Measurements from ENCODE around the gene CLDN6.
A peak's percentile ranks its signal among the peaks of the same experiment; 100 is the strongest.

The CLDN6 gene

GRCh38 chr16:2970563-2970962 lies 47.4 kb downstream of the CLDN6 start:
- no peak for DNase-seq (ENCODE audit: low spot score)

GRCh38 chr16:2969545-2970521 lies 48.1 kb downstream of the CLDN6 start:
- DNase-seq (ENCODE audit: low spot score), result peak; percentile 64

- DNase-seq (ENCODE audit: low spot score), result peak; percentile 96
These were observed 49.0 kb downstream of the CLDN6 start, which contains the start of gene PAQR4 for GRCh38 chr16:2968738-2969544. Gene PAQR4, plus strand, starts transcription at chr16:2969348. Its CDS starts 327 bp downstream, at chr16:2969675.

GRCh38 chr16:2968368-2968737 lies 49.6 kb downstream of the CLDN6 start:
- DNase-seq (ENCODE audit: low spot score), result no peak

- no peak for DNase-seq (ENCODE audit: low spot score)
These were observed 50.2 kb downstream of the CLDN6 start for GRCh38 chr16:2967721-2968161.

DNA sequence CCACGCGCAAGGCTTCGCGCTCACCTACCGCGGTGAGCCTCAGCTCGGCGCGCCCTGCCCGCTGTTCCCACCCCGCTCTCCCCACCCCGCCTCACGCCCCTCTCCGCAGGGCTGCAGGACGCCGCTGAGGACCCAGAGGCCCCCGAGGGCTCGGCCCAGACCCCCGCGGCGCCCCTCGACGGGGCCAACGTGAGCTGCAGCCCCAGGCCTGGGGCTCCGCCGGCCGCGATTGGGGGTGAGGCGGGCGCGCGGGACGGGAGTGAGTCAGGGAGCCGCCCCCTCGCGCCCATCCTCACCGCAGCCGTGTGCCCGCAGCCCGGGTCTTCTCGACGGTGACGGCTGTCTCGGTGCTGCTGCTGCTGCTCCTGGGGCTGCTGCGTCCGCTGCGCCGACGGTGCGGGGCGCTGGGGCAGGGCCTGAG lies 50.8 kb downstream of the CLDN6 start:
- DNase-seq (ENCODE audit: low spot score), result no peak

GRCh38 chr16:2966808-2967191 lies 51.2 kb downstream of the CLDN6 start:
- no peak for DNase-seq (ENCODE audit: low spot score)

- no peak for DNase-seq (ENCODE audit: low spot score)
These were observed 51.8 kb downstream of the CLDN6 start for GRCh38 chr16:2966043-2966807.
